PC-9 (cell line): ENCODE data around the gene GOLPH3L. TPM values are rescaled to one million over a fixed set of nuclear protein-coding genes. Genes with fewer than 3 reads are reported as not detected.

Experiments
- BruUV-seq: library from RNA; stranded (reverse); fragments of 400-500 nt; replicated peaks from 2 replicates; lab custom pipeline; 2021; lab: Mats Ljungman, UMichigan
- CTCF ChIA-PET: fragments of 300-600 bp; sonication (Branson Sonifier 250); formaldehyde crosslinking; loops from one replicate; lab custom pipeline; 2022; ENCODE audit warnings: antibody characterized with exemption; lab: Charles Lee
- POLR2A ChIA-PET: fragments of 300-600 bp; sonication (Branson Sonifier 250); formaldehyde crosslinking; loops from one replicate; lab custom pipeline; 2022; ENCODE audit warnings: antibody characterized with exemption; ENCODE audit not compliant: unreplicated experiment; lab: Charles Lee
- DNase-seq, 2 experiments: peaks; one replicate each; pipeline versions ENCODE4 v3.0.0 to v3.0.0-alpha.2; 2015 to 2022; ENCODE audit warnings: mixed read lengths in 1 of 2
- H2AFZ ChIP-seq: fragments of 200-600 bp; sonication (generic); 2 replicates; pipeline ENCODE4 v1.8.1; 2017; ENCODE audit warnings: antibody characterized with exemption
- H3F3A ChIP-seq: fragments of 200-600 bp; sonication (generic); 2 replicates; pipeline ENCODE4 v1.8.1; 2017; ENCODE audit warnings: antibody characterized with exemption, mild to moderate bottlenecking, low read depth; ENCODE audit not compliant: insufficient read depth
- H3K27ac ChIP-seq: fragments of 200-600 bp; sonication (generic); 2 replicates; pipeline ENCODE4 v1.6.1; 2016; ENCODE audit warnings: mixed run types
- H3K27me3 ChIP-seq: fragments of 200-600 bp; sonication (generic); 2 replicates; pipeline ENCODE4 v1.6.1; 2016; ENCODE audit warnings: low read depth, mixed run types; ENCODE audit not compliant: insufficient read depth
- H3K36me3 ChIP-seq: fragments of 200-600 bp; sonication (generic); 2 replicates; pipeline ENCODE4 v1.6.1; 2016; ENCODE audit warnings: low read depth, mixed run types
- H3K4me1 ChIP-seq: fragments of 200-600 bp; sonication (generic); replicated peaks from 2 replicates; pipeline ENCODE4 v1.6.1; 2016; ENCODE audit warnings: mixed run types; ENCODE audit not compliant: insufficient read depth
- H3K4me2 ChIP-seq: fragments of 200-600 bp; sonication (generic); 2 replicates; pipeline ENCODE4 v1.6.1; 2017; ENCODE audit warnings: mixed run types
- H3K4me3 ChIP-seq: fragments of 200-600 bp; sonication (generic); 2 replicates; pipeline ENCODE4 v1.6.1; 2016; ENCODE audit warnings: mixed run types
- H3K79me2 ChIP-seq: fragments of 200-600 bp; sonication (generic); 2 replicates; pipeline ENCODE4 v1.6.1; 2017; ENCODE audit warnings: low read depth, mixed run types
- H3K9me2 ChIP-seq: fragments of 200-600 bp; sonication (generic); 2 replicates; pipeline ENCODE4 v1.8.1; 2017; ENCODE audit warnings: mild to moderate bottlenecking; ENCODE audit not compliant: insufficient read depth
- H3K9me3 ChIP-seq: fragments of 200-600 bp; sonication (generic); 2 replicates; pipeline ENCODE4 v1.8.1; 2016; ENCODE audit warnings: low read depth; ENCODE audit not compliant: insufficient read depth
- H4K20me1 ChIP-seq: fragments of 200-600 bp; sonication (generic); 2 replicates; pipeline ENCODE4 v1.8.1; 2017; ENCODE audit not compliant: insufficient read depth
- EZH2 ChIP-seq: fragments of 200-600 bp; sonication (generic); IDR thresholded peaks from 2 replicates; pipeline ENCODE4 v1.8.0; 2017; ENCODE audit warnings: antibody characterized with exemption, low read depth
- intact Hi-C: fragments of 100-400 bp; cut with micrococcal nuclease; formaldehyde crosslinking; loops from one replicate; pipeline ENCODE4 v1.10.0; 2022; ENCODE audit not compliant: unreplicated experiment
- total RNA-seq: library from RNA; stranded (reverse); gene quantifications from 2 replicates; pipeline ENCODE4 v1.2.3, GENCODE V29; 2021
- TF ChIP-seq, protein P1 (sequence below): fragments of 200-600 bp; sonication (generic); conservative IDR thresholded peaks from 2 replicates; pipeline ENCODE4 v1.6.1; 2017; ENCODE audit warnings: mixed run types, antibody characterized with exemption, mild to moderate bottlenecking, moderate library complexity

GOLPH3L gene
- total RNA-seq, 1 experiment from 2014 or later = 52.7 TPM

DNA sequence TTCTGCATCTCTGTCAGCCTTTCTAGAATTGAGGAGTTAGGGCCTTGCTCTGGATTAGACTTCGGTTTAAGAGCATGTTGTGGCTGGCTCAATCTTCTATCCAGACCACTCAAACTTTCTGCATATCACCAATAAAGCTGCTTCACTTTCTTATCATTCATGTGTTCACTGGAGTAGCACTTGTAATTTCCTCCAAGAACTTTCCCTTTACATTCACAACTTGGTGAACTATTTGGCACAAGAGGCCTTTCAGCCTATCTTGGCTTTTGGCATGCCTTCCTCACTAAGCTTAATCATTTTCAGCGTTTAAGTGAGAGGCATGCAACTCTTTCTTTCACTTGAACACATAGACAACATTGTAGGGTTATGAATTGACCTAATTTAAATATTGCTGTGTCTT lies 27.4 kb upstream of the GOLPH3L start:
- Histone ChIP-seq H3K27me3 (no peaks in the 10 kb centered on the region), H3K9me2 (no peaks in the 10 kb centered on the region), H3K36me3 (no peaks in the 10 kb centered on the region), H3K79me2 (no peaks in the 10 kb centered on the region), H3F3A (no peaks in the 10 kb centered on the region), H3K27ac (no peak overlapping the region), H4K20me1 (no peaks in the 10 kb centered on the region), H3K4me1 (no peaks in the 10 kb centered on the region), H2AFZ (no peak overlapping the region), H3K9me3 (no peaks in the 10 kb centered on the region), H3K4me3 (no peak overlapping the region), H3K4me2 (no peak overlapping the region)
- POLR2A ChIA-PET = no interaction called here
- CTCF ChIA-PET = no interaction called here
- DNase-seq = no peak
- intact Hi-C loops = no loop called here
- BruUV-seq = no TSS peak
- TF ChIP-seq EZH2 = no peak
- TF ChIP-seq, protein P1, sequence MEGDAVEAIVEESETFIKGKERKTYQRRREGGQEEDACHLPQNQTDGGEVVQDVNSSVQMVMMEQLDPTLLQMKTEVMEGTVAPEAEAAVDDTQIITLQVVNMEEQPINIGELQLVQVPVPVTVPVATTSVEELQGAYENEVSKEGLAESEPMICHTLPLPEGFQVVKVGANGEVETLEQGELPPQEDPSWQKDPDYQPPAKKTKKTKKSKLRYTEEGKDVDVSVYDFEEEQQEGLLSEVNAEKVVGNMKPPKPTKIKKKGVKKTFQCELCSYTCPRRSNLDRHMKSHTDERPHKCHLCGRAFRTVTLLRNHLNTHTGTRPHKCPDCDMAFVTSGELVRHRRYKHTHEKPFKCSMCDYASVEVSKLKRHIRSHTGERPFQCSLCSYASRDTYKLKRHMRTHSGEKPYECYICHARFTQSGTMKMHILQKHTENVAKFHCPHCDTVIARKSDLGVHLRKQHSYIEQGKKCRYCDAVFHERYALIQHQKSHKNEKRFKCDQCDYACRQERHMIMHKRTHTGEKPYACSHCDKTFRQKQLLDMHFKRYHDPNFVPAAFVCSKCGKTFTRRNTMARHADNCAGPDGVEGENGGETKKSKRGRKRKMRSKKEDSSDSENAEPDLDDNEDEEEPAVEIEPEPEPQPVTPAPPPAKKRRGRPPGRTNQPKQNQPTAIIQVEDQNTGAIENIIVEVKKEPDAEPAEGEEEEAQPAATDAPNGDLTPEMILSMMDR = no peak

DNA sequence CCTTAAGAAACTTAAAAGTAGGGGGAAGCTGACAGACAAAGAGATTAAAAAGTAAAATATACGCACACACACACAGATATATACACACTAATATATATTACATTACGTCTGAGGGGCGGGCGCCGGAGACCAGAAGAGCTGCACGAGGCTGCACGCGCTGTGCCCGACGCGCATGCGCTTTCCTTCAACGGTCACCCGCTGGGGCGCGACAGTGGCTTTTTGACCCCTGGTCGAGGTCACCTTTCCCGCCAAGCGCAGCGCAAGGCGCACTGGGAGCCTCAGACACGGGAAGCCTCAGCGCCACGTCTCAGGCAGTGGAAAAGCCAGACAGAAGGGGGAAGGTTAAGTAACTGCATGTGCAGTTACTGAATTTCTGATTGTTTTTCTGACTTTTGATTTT lies 23.7 kb upstream of the GOLPH3L start, which contains the start of gene HORMAD1:
HORMAD1 (minus strand) TSS at position 193 of the 400 bp plus-strand sequence. CDS start 1,390 bp downstream, outside the sequence.
- POLR2A ChIA-PET = no interaction called here
- BruUV-seq = no TSS peak
- H3K4me1 ChIP-seq = no peaks in the 10 kb centered on the region

DNA sequence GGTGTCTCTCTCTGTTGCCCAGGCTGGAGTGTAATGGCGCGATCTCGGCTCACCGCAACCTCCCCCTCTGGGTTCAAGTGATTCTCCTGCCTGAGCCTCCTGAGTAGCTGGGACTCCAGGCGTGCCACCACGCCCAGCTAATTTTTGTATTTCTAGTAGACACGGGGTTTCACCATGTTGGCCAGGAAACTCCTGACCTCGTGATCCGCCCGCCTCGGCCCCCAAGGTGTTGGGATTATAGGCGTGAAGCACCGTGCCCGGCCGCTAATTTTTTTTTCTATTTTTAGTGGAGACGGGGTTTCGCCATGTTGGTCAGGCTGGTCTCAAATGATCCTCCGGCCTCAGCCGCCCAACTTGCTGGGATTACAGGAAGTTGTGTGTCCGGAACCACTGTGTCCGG lies 23.1 kb upstream of the GOLPH3L start:
- Histone ChIP-seq H3F3A (no peaks in the 10 kb centered on the region), H4K20me1 (no peaks in the 10 kb centered on the region), H3K9me2 (no peaks in the 10 kb centered on the region), H3K27ac (no peak overlapping the region), H3K79me2 (no peaks in the 10 kb centered on the region), H3K4me3 (no peak overlapping the region), H3K27me3 (no peaks in the 10 kb centered on the region), H2AFZ (no peak overlapping the region), H3K9me3 (no peaks in the 10 kb centered on the region), H3K4me2 (no peak overlapping the region), H3K36me3 (no peaks in the 10 kb centered on the region), H3K4me1 (no peaks in the 10 kb centered on the region)
- intact Hi-C loops = no loop called here
- no peak for DNase-seq
- POLR2A ChIA-PET = no interaction called here
- CTCF ChIA-PET = no interaction called here
- TF ChIP-seq EZH2 = no peak
- TF ChIP-seq, protein P1 = no peak
- BruUV-seq = no TSS peak

More for the DNA sequence above, 23.7 kb upstream of the GOLPH3L start, which contains the start of gene HORMAD1:
- no peaks in the 10 kb centered on the region for H3K9me3 ChIP-seq
- no peaks in the 10 kb centered on the region for H3K36me3 ChIP-seq
- intact Hi-C loops = no loop called here
- no peaks in the 10 kb centered on the region for H4K20me1 ChIP-seq
- TF ChIP-seq, protein P1 = no peak
- TF ChIP-seq EZH2 = no peak
- H3K79me2 ChIP-seq = no peaks in the 10 kb centered on the region
- CTCF ChIA-PET = interaction anchor here (0.7 kb wide), 1 partner anchor 92 kb away, joined by 13 read pairs; no protein-coding TSS in a partner anchor
- H3F3A ChIP-seq = no peaks in the 10 kb centered on the region
- no peak within 1 kb of the TSS for H3K4me3 ChIP-seq
- H3K4me2 ChIP-seq = no peak within 1 kb of the TSS
- DNase-seq = no peak
- no peaks in the 10 kb centered on the region for H3K9me2 ChIP-seq
- no peak within 1 kb of the TSS for H2AFZ ChIP-seq
- H3K27me3 ChIP-seq = no peaks in the 10 kb centered on the region
- no peak within 1 kb of the TSS for H3K27ac ChIP-seq
